Stimulated activated CD4-positive, alpha-beta T cell treated with anti-CD3 and anti-CD28 coated beads, Interleukin-4, amount 100 ng/mL, for 24 hours (primary cell): Measurements from ENCODE around the gene KCNK7.

Source experiments
- DNase-seq: peaks from one replicate; pipeline ENCODE4 v3.0.0-alpha.2; 2020

The KCNK7 gene

GRCh38 chr11:65610404-65610803, 14.8 kb upstream of the KCNK7 start:
- DNase-seq: no peak

- no peak for DNase-seq
These were observed 14.1 kb upstream of the KCNK7 start for GRCh38 chr11:65609665-65610064.

GRCh38 chr11:65609229-65609628, 13.6 kb upstream of the KCNK7 start:
- DNase-seq: no peak

GRCh38 chr11:65607614-65608426, 12.2 kb upstream of the KCNK7 start:
- no peak for DNase-seq

GRCh38 chr11:65606876-65607613, 11.4 kb upstream of the KCNK7 start:
- DNase-seq: no peak

- DNase-seq: no peak
These were observed 8.7 kb upstream of the KCNK7 start for GRCh38 chr11:65604258-65604657.

GRCh38 chr11:65599955-65600246, 4.3 kb upstream of the KCNK7 start:
- DNase-seq: no peak

GRCh38 chr11:65599216-65599954, 3.8 kb upstream of the KCNK7 start:
- DNase-seq: no peak

- DNase-seq: no peak
These were observed 2.7 kb upstream of the KCNK7 start for GRCh38 chr11:65598258-65598699.

- DNase-seq: no peak
These were observed 920 bp upstream of the KCNK7 start for GRCh38 chr11:65596520-65596919.

- DNase-seq: no peak
These were observed 469 bp downstream of the KCNK7 start for GRCh38 chr11:65595131-65595530.

- peak; percentile 54 for DNase-seq
These were observed 1.8 kb downstream of the KCNK7 start for GRCh38 chr11:65593518-65594414.

- no peak for DNase-seq
These were observed 2.6 kb downstream of the KCNK7 start for GRCh38 chr11:65592858-65593517.

GRCh38 chr11:65591939-65592857, 3.4 kb downstream of the KCNK7 start:
- DNase-seq: no peak

GRCh38 chr11:65590240-65590738, 5.3 kb downstream of the KCNK7 start:
- DNase-seq: no peak

- DNase-seq: no peak
These were observed 6.0 kb downstream of the KCNK7 start for GRCh38 chr11:65589444-65590239.

GRCh38 chr11:65588199-65589054, 7.2 kb downstream of the KCNK7 start:
- DNase-seq: peak; percentile 77

- no peak for DNase-seq
These were observed 8.9 kb downstream of the KCNK7 start for GRCh38 chr11:65586676-65587075.

- no peak for DNase-seq
These were observed 9.4 kb downstream of the KCNK7 start for GRCh38 chr11:65586247-65586630.
